ENCODE data around the gene KIF6.
A peak's percentile ranks its signal among the peaks of the same experiment; 100 is the strongest.

KIF6 gene

GRCh38 chr6:39432330-39433025, 292.7 kb downstream of the KIF6 start:
- no peak for FAIRE-seq
- no peak for DNase-seq (ENCODE audit: extremely low spot score, insufficient read length, low read depth)

- DNase-seq (ENCODE audit: extremely low spot score, insufficient read length, low read depth) (no peak), FAIRE-seq (peak; percentile 31)
Measured at GRCh38 chr6:39430871-39431523, 294.2 kb downstream of the KIF6 start.

GRCh38 chr6:39430446-39430845, 294.8 kb downstream of the KIF6 start:
- DNase-seq (ENCODE audit: extremely low spot score, insufficient read length, low read depth) (no peak), FAIRE-seq (peak; percentile 15)

GRCh38 chr6:39428816-39429215, 296.4 kb downstream of the KIF6 start:
- no peak for DNase-seq (ENCODE audit: extremely low spot score, insufficient read length, low read depth)
- FAIRE-seq = no peak

GRCh38 chr6:39428152-39428551, 297.1 kb downstream of the KIF6 start:
- DNase-seq (ENCODE audit: extremely low spot score, insufficient read length, low read depth) = no peak
- FAIRE-seq = no peak

GRCh38 chr6:39426073-39426456, 299.1 kb downstream of the KIF6 start:
- FAIRE-seq = no peak

GRCh38 chr6:39425346-39426072, 299.7 kb downstream of the KIF6 start:
- no peak for FAIRE-seq
- no peak for DNase-seq (ENCODE audit: extremely low spot score, insufficient read length, low read depth)

More at GRCh38 chr6:39426073-39426456, 299.1 kb downstream of the KIF6 start:
- DNase-seq (ENCODE audit: extremely low spot score, insufficient read length, low read depth) = no peak

DNA sequence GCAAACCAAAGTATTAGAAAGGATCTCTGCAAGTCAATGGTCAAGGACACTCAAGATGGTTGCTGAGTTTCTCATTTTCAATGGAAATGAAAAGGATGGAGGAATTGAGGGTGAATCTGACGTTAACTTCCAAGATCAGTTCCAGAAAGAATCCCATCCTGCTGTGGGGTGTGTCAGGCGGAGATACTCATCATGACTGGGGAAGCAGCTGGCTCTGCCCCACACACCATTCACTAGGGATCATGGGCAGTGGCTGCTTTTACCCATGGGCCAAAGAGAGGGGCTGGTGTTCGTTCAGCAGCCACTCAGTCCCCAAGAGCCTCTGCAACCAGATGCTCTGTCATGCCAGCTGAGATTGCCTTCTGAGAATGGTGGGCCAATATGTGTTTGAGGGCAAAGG, 300.4 kb downstream of the KIF6 start:
- FAIRE-seq (no peak), DNase-seq (ENCODE audit: extremely low spot score, insufficient read length, low read depth) (no peak)

DNA sequence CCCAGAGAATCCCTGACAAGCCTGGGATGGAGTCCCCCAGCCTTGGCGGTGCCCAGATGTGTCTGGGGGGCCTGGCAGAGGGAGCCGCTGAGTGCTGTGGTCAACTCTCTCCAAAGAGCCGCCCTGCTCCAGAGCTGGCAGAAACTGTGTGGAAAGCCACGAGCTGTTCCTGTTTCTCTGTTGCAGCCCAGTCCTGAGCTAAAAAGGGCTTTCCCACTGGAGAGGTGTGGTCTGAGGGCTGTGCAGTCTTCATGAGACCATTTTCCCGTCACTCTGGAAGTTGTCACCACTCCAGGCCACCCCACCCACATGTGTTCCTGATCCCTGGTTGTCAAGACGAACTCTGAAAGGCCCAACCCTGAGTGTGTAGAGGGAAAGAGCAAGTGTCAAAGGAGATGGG, 303.0 kb downstream of the KIF6 start:
- FAIRE-seq = no peak
- DNase-seq (ENCODE audit: extremely low spot score, insufficient read length, low read depth) = no peak

DNA sequence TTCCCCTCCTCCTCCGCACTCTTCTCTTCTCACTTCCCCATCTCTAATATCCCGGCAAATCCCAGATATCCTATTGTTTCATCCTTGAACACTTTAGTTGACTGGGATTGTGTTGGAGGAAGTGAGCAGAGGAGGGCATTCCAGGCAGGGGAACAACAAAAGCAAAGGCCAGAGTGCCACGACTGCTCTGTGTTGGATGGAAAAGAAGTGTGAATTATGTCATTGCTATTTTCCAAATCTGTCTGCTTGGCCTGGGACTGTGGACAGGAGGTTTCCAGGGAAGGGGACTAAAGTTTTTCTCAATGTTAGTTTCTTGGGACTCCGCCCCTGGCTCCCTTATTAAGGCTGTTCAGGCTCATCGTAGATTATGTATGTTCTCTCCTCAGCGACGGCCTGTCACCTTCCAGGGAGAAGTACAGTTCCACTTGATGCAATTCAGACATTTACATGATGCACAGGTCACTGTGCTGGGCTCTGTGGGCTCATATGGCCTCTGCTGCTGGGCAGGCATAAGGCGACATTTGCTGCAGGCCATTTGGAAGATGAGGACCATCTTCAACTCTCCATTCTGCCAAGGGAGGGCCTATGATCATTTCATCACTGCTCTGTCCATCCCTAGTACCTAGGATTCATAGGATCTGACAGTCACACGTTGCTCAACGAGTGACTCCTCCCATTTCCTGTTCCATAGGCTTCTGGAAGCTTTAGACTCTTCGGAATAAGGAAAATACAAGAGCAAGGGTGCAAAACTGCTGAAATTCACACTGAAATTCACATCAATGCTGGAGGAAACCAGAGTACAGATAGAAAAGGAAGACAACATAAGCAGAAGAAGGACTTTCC, 303.6 kb downstream of the KIF6 start:
- DNase-seq (ENCODE audit: extremely low spot score, insufficient read length, low read depth) = no peak
- FAIRE-seq = no peak

DNA sequence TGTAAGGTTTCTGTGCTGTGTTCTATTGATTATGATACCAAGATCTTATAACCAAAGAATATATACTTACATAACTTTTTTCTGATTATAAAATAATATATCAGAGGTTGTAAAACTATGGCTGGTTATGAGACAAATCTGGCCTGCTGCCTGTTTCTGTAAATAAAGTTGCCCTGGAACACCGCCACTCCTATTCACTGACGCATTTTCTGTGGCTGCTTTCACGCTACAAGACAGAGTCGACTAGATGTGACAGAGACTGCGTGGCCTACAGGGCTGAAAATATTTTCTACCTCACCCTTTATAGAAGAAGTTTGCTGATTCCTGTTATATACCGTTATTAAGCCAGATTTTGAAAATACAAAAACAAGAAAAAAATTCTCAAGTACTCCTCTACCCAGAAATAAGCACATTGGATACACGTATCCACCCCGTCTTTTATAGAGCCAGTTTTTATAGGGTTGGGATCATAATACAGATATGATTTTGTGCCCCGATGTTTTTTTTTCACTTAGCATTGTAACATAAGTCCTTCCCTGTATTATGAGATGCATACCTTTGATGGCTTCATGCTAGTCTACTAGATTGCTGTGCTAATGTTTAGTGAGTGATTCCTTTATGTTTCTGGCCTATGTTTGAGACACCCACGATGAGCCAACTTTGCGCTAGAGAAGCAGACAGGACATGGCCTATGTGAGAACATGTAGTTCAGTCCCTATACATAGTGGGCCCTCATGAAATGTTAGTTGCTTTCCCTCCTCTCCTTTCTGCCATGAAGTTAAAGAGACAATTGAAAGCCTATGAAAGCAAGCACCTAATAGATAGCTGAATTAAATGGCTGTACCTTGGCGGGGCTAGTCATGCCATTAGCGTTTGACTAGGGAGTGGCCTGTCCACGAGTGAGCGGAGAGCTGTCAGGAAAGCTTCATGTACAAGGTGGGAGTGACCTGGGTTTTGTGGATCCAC, 304.6 kb downstream of the KIF6 start:
- no peak for DNase-seq (ENCODE audit: extremely low spot score, insufficient read length, low read depth)
- FAIRE-seq = no peak

- no peak for FAIRE-seq
- DNase-seq (ENCODE audit: extremely low spot score, insufficient read length, low read depth) = no peak
Measured at GRCh38 chr6:39419607-39420006, 305.6 kb downstream of the KIF6 start.

GRCh38 chr6:39417440-39417839, 307.8 kb downstream of the KIF6 start:
- no peak for DNase-seq (ENCODE audit: extremely low spot score, insufficient read length, low read depth)
- FAIRE-seq = no peak

DNA sequence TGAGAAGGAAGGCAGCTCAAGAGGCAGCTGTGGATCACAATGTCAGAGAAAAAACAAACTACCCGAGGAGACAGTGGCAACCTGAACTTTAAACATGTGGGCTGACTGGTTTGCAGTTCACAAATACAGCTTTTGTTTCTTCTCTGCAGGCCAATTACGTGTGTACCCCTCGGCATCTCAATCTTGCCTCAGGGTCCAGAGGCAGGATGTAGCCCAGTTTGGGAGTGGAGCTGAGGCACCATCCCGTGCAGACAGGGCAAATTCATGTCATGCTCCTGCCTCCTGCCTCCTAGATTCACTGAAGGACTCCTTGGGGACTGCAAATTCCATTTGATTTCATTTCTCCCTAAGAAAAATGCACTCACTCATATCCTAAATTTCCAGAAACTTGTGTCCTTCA, 308.5 kb downstream of the KIF6 start:
- FAIRE-seq = no peak
- no peak for DNase-seq (ENCODE audit: extremely low spot score, insufficient read length, low read depth)

GRCh38 chr6:39416026-39416425, 309.2 kb downstream of the KIF6 start:
- DNase-seq (ENCODE audit: extremely low spot score, insufficient read length, low read depth) (no peak), FAIRE-seq (no peak)

DNA sequence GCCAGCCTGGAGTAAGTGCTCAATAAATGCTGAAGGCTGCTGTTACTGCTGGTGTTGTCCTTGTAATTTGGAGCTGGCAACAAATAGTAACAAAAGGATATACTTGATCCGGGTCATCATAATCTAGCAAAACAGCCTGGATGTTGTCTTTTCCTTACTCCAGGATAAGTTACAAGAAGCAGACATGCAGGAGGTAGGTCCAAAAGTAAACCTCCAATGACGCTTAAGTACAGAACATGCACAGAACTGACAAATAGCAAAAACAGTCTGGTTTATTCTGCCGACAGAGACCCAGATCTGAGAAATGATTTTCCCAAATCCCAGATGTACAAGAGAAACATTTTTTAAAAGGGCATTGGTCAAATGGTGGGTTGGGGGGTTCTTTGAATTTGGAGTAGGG, 309.7 kb downstream of the KIF6 start:
- FAIRE-seq (no peak), DNase-seq (ENCODE audit: extremely low spot score, insufficient read length, low read depth) (no peak)

GRCh38 chr6:39411465-39411864, 313.7 kb downstream of the KIF6 start:
- FAIRE-seq = no peak
- DNase-seq (ENCODE audit: extremely low spot score, insufficient read length, low read depth) = no peak

- no peak for FAIRE-seq
- DNase-seq (ENCODE audit: extremely low spot score, insufficient read length, low read depth) = no peak
Measured at GRCh38 chr6:39411001-39411400, 314.2 kb downstream of the KIF6 start.

- FAIRE-seq = no peak
- no peak for DNase-seq (ENCODE audit: extremely low spot score, insufficient read length, low read depth)
Measured at GRCh38 chr6:39409889-39410288, 315.3 kb downstream of the KIF6 start.
